Stimulated activated CD4-positive, alpha-beta T cell treated with anti-CD3 and anti-CD28 coated beads, Interleukin-4, amount 100 ng/mL, for 48 hours (primary cell): ENCODE measurements around the gene MINPP1.
A peak's percentile ranks its signal among the peaks of the same experiment; 100 is the strongest.
"Not testable (repeated sequence)": the region's sequence is repeated elsewhere in the genome, so short reads cannot be mapped to it uniquely, and the experiment has no call there.

Experiments used
- DNase-seq, 2 donors: peaks; one replicate each; pipeline ENCODE4 v3.0.0-alpha.2; 2020; ENCODE audit warnings: low read depth in 2 of 2

The MINPP1 gene

GRCh38 chr10:87504640-87505365 lies at the start of gene MINPP1:
TSS of gene MINPP1 (plus strand) at chr10:87504893. CDS start at chr10:87504916, 23 bp downstream.
- peak; percentile 80 to 89 for DNase-seq

DNA sequence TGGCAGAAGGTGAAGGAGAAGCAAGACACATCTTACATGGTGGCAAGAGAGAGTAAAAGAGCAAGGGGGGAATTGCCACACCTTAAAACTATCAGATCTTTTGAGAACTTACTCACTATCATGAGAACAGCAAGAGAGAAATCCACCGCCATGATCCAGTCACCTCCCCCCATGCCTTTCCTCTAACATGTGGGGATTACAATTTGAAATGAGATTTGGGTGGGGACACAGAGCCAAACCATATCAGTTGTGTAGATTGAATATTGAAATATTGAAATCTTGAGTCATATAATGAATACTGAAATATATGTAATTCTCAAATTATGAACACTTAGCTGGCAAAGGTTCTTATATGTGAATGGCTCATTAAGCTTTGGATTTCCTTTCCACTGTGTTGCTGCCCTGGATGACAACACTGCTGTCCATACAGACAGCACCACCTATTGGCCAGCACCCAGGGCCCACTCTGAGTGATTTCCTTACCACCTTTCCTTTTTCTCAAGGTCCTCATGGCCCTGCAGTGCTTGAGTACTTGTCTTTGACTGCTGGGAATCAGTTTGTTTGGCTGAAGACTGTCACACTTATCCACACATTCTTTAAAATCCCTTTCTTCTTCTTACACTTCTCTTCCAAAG lies 48.0 kb upstream of the MINPP1 start:
- DNase-seq = not testable (repeated sequence)

GRCh38 chr10:87461751-87462150 lies 42.9 kb upstream of the MINPP1 start:
- not testable (repeated sequence) for DNase-seq

- not testable (repeated sequence) for DNase-seq
Observed at GRCh38 chr10:87466849-87467248, 37.8 kb upstream of the MINPP1 start.

- DNase-seq = not testable (repeated sequence)
Observed at GRCh38 chr10:87488733-87489132, 16.0 kb upstream of the MINPP1 start.

DNA sequence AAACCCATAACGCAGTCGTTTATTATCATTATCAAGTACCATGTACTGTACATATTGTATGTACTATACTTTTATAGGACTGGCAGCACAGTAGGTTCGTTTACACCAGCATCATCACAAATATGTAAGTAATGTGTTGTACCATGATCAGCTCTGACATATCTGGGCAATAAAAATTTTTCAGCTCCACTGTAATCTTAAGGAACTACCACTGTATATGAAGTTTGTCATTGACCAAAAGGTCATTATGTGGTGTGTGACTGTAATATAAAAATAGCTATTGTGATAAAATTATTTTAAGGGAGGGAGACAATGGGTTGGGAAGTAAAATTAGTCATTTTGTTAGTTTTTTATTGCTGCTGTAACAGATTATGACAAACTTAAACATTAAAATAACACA lies 14.4 kb upstream of the MINPP1 start:
- not testable (repeated sequence) for DNase-seq

DNA sequence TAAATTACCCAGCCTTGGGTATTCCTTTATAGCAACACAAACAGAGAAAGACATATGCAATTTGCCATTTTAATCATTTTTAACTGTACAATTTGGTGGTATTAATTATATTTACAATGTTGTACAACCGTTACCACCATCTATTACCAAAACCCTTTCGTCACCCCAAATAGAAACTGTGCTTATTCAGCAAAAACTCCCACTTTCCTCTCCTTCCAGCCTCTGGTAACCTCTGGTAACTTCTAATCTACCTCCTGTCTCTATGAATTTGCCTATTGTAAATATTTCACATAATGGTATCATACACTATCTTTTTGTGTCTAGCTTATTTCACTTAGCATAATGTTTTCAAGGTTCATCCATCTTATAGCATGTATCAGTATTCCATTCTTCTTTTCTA lies 12.2 kb upstream of the MINPP1 start:
- DNase-seq = not testable (repeated sequence)

DNA sequence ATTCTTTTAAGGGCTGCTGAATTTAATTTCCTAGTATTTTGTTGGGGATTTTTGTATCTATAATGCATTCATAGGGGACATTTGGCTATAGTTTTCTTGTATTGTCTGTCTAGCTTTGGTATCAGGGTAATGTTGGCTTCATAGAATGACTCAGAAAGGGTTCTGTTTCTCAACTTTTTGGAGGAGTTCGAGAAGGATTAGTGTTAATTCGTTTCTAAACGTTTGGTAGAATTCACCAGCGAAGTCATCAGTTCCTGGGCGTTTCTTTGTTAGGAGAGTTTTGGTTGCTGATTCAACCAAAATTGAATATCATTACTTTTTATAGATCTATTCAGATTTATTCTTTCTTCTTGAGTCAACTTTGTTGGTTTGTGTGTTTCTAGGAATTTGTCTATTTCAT lies 9.2 kb upstream of the MINPP1 start:
- DNase-seq = not testable (repeated sequence)

GRCh38 chr10:87497386-87497785 lies 7.3 kb upstream of the MINPP1 start:
- not testable (repeated sequence) for DNase-seq

DNA sequence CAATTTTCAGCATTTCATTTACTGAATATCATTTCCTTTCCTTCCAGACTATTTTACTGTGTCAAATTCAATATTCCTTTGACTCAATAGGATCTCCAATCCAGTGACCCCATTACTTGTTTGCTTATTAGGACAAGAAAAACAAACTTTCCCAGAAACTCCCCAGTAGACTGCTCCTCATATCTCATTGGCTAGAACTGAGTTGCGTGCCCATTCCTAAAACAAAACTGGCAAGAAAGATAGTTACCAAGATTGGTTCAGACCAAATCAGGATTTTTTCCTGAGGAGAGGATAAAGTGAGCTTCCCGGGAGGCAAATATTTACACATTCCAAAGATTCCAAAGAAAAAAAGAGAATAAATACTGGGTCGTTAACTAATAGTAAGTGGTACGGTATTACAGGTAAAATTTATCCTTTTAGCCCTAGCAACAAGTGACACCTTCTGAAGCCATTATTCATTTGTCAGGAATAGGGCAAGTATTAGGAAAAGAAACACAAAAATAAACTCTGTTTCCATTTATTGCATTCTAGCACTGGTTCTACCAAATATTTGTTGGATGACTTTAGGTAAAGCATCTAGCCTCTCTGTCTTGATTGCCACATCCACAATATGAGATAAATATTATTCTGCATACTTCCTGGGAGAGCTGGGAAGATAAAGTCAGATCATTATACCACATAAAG lies 6.4 kb upstream of the MINPP1 start:
- not testable (repeated sequence) for DNase-seq

DNA sequence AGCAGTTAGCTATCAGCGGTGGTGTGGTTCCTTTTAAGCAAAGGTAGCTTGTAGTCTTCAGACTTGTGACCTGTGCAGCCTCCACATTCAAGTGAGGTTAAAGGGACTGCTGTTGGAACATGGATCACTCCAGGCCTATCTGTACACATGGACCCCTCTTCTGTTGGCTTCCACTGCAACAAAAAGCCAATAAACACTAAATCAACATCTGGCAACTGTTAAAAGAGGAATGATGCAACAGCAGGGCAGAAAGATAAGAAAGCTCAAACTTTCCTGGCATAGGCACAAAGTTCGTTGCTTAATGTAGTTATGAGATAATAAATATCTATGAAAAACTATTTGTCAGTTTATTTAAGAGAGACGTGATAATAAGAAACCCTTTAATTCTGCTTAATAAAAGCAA lies 4.0 kb upstream of the MINPP1 start:
- DNase-seq = no peak

DNA sequence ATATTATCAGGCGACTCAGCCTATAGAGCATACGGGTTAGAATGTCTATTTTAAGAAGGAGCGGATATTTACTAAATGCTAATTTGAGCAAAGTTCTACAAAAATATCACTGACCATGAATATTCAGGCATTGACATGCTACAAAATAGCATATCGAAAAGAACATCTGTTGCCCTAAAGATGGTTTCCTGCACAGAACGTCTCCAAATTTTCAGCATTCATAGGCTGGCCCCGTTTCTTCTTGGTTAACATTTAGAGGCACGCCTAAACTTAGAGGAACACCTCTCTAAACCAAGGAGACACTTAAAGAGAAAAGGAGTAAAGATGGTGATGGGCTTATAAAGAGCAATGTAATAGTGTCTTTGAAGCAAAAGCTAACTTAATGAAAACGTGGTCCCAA lies 1.3 kb upstream of the MINPP1 start:
- no peak for DNase-seq

- no peak for DNase-seq
Observed at GRCh38 chr10:87503886-87504285, 807 bp upstream of the MINPP1 start.

- DNase-seq = no peak
Observed at GRCh38 chr10:87504307-87504639, 420 bp upstream of the MINPP1 start.

- DNase-seq = peak; percentile 31 to 50
Observed at GRCh38 chr10:87505366-87506111, 846 bp downstream of the MINPP1 start.

GRCh38 chr10:87506956-87507355 lies 2.3 kb downstream of the MINPP1 start:
- no peak for DNase-seq

DNA sequence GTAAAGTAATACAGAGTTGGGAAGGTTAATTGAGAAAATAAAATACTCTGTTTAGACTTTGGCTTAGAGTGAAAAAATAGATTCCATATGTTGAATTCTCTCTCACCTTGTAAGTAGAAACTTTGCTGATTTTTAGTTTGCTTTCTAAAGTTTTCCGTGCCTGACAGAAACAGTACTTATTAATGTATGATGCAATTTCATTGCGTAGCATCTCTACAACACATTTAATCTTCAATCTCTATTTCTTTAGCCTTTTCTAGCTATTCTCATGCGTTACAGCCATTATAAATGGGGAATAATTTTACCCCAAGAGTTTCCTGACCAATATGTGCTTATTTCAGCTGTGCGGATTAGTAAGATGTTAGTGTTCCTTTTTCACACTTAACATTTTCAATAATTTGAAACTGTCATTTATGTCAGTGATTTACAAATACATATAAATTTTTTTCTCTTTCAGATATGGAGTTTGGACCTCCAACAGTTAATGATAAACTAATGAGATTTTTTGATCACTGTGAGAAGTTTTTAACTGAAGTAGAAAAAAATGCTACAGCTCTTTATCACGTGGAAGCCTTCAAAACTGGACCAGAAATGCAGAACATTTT lies 3.3 kb downstream of the MINPP1 start:
- DNase-seq = no peak

DNA sequence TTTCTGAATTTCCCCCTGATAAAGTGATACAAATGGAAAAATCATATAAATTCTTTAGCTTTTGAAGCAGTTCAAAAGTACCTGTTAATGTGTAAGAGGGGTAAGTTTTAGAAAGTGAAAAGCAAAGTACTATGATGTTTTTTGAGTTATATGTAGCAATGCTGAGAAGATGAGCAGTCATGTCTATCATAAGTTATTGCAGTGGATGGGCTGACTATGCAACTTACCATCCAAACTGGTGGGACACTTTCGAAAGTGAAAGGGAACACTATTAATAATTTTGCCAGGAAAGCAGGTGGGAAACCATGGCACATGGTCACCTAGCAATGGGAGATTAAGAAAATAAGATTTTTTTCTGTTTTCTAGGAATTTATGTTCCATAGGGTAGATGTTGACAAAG lies 4.1 kb downstream of the MINPP1 start:
- DNase-seq = no peak

DNA sequence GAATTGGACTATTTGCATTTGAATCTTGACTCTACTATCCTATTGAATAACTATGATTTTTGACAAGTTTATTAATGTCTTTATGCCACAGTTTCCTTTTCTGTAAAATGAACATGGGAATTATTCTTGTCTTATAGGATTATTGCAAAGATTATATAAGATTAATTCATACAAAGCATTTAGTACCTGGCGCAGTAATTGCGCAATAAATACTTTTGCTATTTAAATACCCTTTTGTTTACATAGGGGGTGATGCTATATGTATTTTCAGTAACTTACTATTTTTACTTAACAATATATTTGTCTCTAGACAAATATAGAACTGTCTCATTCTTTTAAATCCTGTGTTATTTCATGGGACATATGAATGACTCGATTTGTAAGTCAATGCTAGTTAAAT lies 5.3 kb downstream of the MINPP1 start:
- no peak for DNase-seq

DNA sequence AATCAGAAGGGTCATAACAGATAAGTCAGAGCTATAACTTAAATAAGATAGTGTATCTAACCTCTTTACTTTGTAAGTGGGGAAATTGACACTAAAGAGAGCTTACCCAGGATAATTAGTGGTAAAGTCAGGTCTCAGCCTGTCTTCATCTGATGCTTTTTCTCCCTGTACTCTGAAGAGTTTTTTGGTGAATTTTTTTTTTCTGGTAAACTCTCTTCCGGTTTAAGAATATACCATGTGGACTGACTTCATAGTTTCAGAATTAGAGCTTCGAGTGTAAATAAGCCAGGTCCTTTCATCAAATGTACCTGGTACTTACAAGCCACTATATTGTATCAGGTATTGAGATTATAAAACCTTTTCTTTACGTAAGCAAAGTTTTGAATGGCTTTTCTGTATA lies 6.8 kb downstream of the MINPP1 start:
- DNase-seq = no peak

DNA sequence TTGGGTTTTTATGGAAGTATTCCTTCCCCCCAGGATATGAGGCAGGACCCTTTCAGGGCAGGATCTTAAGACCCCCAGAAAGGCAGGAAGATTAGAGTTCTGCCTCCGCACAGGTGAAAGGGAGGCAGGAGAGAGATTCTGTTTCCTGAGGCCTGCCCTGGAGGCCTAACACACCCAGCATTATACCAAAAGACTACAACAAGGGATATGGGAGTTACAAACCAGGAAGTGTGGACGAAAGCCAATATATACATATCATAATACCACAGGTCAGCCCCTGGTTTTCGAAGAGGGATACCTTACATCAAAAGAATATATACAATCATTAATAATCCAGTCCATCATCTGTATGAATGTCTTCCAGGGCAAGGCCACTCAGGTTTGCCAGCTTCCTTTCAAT lies 14.2 kb downstream of the MINPP1 start:
- DNase-seq = no peak

DNA sequence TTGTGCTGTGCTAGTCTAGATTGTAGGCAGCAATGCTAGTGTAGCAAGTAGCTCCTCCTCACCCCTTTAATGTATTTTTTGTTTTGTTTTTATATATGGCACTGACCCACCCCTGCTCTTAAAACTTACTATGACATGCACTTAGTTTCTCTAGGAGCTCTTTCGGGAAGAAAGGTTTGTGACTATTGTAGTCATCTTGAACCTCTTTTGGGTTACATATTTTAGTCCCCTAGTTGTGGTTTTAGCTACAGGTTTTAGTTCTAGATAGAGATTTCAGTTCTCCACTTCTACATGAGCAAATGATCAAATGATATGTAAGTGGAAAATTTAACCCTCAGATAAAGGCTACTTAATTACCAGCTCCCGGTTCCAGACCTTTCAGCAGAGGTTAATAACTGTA lies 14.9 kb downstream of the MINPP1 start:
- no peak for DNase-seq
